Gastroesophageal sphincter (tissue), 3 donors: ENCODE results near the gene NR4A1.

Experiments used
- POLR2AphosphoS5 ChIP-seq: sonication (generic); formaldehyde crosslinking; IDR thresholded peaks from one replicate; pipeline ENCODE4 v1.6.1; 2017; ENCODE audit warnings: antibody characterized with exemption
- TF ChIP-seq, protein P1 (sequence below), 4 experiments: fragments of 200-600 bp in 2 of 4; fragments of 450-650 bp in 2 of 4; sonication (generic) in 1 of 4; IDR thresholded peaks; one replicate each; pipeline ENCODE4 v1.5.1; 2017 to 2019; ENCODE audit warnings: antibody characterized with exemption in 4 of 4, mild to moderate bottlenecking in 2 of 4, moderate library complexity in 2 of 4

DNA sequence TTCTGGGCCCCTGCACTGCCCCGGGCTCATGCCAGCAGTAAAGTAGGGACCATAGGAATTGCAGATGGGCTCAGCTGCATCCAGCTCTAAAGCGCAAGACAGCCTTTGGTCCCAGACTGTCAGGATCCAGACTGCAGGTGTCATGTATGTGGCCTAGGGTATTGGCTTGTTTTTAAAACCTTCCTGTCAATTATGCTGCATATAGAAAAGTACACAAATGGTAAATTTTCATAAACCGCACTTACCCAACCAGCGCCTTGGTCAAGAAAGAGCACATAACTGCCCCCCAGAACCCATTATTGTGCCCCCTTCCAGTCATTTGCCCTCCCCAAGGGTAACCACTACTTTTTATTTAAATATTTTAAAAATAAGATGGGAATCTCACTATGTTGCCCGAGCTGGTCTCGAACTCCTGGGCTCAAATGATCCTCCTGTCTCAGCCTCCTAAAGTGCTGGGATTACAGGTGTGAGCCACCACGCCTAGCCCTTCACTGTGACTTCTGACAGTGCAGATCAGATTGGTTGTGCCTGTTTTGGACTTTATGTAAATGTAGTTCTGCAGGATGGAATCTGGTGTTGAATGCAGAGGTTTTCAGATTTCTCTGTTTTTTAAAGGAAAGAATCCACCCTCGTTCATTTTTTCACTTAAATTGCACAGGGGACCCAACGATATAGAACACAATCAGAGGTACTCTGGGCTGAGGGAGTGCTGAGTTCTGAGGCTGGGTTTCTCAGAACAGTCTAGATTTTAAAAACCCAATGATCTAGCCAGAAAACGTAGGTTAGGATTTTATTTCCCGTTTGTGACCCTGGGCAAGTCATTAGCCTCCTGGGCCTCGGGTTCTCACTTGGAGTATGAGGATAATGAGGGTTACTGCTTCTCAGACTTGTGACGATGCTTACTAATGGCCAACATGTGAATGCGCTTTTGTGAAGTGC, 6.7 kb downstream of the NR4A1 start:
- TF ChIP-seq, protein P1, sequence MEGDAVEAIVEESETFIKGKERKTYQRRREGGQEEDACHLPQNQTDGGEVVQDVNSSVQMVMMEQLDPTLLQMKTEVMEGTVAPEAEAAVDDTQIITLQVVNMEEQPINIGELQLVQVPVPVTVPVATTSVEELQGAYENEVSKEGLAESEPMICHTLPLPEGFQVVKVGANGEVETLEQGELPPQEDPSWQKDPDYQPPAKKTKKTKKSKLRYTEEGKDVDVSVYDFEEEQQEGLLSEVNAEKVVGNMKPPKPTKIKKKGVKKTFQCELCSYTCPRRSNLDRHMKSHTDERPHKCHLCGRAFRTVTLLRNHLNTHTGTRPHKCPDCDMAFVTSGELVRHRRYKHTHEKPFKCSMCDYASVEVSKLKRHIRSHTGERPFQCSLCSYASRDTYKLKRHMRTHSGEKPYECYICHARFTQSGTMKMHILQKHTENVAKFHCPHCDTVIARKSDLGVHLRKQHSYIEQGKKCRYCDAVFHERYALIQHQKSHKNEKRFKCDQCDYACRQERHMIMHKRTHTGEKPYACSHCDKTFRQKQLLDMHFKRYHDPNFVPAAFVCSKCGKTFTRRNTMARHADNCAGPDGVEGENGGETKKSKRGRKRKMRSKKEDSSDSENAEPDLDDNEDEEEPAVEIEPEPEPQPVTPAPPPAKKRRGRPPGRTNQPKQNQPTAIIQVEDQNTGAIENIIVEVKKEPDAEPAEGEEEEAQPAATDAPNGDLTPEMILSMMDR (IDR thresholded peaks at IDR 0.05), result no peak
- TF ChIP-seq POLR2AphosphoS5, result no peak
